Stimulated activated CD4-positive, alpha-beta T cell treated with anti-CD3 and anti-CD28 coated beads, Interleukin-12 subunit alpha, Interleukin-12 subunit beta, amount 100 ng/mL, for 24 hours (primary cell): ENCODE measurements around the gene MAT2A.

Experiments
- DNase-seq, 2 experiments: peaks; one replicate each; pipeline ENCODE4 v3.0.0-alpha.2; 2020; ENCODE audit warnings: low read depth in 2 of 2

MAT2A gene

DNA sequence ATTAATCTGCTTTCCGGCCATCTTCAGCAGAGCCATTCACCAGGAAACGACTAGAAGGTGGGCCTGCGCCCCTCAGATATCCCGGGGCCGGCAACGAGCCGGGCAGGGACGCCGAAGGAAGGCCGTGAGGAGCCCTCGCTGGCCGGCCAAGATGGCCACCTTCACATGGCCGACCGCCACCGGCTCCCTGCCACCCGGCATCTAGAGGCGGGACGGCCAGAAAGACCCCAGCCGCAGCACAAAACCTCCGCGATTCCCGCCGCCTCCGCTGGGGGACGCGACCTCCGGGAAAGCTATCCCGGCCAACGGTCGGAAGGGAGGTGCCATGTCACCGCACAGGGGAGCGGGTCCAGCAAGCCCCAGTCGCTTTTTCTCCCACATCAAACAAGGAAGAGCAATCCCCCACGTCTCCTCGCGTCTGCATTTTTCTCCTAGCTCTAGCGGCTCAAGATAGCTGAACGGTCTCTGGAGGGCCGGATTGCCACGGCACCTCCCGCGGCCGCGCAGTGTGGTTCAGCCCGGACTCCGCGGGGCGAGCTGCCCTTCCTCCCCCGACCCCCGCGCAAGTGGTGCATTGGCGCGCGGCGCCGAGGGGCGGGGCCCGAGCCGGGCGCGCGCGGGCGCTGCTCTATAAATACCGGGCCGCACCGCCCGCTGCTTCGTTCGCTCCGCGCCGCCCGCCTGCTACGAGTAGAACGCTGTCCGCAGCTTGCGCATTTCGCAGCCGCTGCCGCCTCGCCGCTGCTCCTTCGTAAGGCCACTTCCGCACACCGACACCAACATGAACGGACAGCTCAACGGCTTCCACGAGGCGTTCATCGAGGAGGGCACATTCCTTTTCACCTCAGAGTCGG lies at the start of gene MAT2A:
Gene MAT2A (plus strand): TSS at position 662 of the 854 bp plus-strand sequence. CDS start 120 bp downstream, at position 782.
- DNase-seq: peak; percentile 83 to 92

DNA sequence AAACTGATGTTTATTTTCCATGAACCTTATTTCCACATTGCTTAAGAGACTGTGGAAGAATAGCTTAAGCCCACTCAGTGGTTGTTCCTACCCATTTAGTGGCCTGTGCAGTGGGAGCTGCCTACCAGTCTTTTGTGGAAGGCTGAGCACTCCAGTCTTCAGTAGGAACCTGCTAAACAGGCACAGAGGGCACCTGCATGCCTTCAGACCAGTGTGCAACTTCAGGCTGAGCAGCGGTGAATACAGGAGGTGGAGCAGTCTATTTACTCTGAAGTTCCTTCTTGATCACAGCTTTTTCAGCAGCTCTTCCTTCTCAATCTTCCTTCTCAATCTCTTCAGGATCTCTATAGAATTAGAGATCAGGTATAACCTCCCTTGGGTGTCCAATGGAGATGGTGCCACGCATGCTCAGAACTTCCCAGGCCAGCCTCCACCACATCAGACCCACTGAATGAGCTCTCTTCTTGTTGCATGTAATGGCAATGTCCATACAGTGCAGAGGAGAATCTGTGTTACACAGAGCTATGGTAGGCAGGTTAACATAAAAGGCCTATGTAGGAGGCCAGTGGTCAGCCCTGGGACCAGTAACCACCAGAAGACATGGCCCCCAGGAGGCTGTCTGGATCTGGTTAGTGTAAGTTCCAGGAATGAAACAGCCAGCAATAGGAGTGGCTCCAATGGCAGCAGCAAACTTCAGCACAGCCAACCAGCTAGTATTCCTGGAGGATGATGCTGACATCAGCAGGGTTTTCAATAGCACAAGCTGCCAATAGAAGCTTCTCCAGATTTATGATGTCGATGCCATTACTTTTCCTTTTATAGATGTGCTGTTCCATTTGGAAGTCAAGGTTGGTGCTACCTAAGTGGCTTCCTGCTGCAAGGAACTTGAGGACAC lies 47.9 kb upstream of the MAT2A start:
- DNase-seq: no peak

DNA sequence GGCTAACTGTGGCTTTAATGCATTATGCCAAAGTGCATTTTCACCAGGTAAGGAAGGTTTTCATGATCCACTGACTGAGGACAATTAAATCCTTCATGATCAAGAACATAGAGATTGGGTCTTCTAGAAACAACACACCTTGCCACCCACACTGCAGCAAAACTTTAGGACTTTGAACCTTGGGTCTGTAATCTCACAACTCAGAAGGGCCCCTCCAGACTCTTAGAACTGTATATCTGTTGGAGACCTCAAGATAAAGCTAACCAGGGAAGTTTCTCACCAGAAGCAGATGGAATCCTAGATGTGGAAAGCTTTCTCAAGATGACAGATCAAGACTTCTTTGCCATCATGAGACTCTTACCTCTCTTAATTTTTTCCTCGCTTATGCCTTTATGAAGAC lies 42.5 kb upstream of the MAT2A start:
- DNase-seq: no peak

DNA sequence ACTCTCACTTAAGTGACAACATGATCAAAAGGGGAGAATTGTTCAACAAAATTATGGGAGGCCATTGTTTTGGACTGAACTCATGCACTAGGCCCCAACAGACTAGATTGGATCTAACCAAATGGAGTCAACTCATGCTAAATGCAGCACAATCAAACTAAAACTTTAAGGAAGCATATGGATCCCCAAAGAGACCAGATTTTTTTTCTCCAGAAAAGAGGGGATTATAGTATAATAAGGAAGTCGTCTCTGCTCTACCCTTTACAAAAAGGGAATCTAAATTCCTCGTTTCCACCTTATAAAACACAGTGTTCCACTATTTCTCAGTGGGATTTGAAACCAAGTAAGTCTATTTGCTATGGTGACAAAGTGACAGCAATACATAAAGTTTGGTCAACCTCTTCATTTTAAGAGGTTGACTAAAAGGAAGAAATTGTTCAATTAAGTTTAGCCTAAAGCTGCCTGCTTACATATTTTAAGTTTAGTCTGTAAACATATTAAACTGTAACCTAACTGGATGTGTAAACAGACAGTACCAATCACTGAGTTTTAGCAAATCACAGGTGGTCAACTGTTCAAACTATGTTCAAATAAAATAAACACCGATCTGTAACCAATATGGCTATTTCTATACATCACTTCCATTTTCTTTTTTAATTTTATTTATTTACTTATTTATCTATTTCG lies 40.9 kb upstream of the MAT2A start:
- DNase-seq: no peak

DNA sequence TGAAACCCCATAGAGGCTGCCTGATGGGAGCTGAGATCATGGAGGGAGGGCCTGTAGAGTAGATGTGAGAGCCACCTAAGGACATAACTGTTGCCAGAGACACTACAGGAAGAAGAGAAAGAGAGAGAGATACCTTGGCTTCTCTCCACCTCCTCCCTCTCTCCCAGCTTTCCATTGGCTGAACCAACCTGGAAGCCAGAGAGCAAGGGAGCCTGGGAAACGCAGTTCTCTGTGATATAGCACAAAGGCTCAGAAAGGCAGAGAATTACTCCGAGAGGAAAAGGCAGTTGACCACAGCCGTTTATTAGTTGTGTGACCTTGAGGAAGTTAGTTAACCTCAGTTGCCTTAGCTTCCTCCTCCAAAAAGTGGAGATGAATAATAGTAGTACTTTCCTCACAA lies 37.7 kb upstream of the MAT2A start:
- no peak for DNase-seq

DNA sequence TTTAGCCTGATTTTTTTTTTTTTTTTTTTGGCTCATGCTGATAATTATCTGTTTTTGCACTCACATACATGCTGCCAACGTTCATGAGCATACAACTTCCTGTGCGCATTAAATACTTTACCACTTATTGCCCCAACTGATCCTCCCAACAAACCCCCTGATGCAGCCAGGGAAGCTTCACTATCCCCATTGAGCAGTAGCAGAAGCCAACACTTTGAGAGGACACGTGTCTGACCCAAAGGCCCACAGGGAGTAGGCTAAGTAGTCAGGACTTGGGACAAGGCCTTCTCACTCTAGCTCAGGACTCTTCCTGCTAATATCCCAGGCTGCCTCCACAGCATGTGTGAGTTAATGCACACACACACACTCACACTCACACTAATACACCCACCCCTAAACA lies 36.2 kb upstream of the MAT2A start:
- DNase-seq: no peak

DNA sequence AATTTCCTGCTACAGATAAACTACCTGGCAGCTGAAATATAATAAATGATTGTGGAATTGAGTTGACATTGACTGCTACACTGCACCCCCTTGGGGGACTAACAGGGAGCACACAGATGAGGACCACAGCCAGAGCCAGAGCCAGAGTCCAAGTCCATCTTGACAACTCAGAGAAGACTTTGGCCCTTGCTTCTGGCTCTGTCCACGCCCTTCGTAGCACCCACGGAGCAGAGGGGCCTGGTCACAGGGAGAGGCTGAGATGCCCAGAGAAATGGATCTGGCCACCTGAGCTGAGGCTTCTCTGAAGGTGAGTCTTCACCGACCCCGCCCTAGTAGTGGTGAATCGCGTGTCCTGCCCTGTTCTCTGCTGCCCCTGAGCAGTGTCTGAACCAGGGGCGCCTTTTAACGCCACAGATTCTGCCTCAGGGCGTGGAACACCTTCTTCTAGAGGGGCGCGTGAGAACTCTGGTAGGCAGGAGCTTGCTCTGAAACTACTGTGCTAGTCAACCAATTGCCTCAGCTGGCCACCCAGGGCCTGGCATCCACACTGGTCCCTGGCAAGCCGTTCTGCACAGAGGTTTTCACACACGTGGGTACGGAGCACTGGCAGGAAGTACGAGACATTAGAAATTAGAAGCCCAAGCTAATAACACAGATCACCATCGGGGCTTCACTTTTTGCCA lies 35.7 kb upstream of the MAT2A start:
- no peak for DNase-seq

DNA sequence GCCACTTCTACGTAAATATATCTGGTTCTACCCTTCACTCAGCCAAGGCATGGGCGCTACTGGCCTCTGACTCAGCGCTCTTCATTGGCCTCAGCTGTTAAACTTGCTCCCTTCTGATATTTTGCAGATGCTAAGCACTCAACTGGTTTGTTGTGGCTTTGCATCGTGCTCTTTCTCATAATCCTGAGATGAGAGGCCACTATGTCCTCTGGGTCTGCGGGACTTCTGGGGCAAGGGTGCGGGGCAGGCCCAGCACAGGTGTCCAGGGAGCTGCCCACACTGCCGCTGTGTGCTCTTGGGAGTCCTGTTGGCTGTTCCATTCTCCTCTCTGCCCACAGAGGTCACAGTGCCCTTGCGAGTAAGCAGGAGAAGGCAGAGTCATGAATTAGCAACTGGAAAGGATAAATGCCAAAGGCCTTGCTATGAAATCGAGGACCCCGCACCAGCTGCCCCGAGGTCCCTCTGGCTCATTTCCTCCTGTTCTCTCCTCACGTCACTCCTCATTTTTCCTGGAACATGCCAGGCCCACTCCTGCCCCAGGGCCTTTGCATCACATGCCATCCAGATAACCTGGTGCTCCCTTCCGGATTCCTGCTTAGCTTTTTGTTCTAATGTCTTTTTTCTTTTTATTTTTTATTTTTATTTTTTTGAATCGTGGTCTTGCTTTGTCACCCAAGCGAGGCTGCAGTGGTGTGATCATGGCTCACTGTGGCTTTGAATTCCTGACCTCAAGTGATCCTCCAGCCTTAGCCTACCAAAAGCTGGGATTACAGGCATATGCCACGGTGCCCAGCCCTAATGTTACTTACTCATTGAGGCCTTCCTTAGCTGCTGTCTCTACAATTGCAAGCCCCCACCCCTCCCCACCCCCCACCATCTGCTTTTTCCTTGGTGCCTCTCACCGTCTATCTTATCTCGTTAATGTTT lies 34.9 kb upstream of the MAT2A start:
- no peak for DNase-seq

DNA sequence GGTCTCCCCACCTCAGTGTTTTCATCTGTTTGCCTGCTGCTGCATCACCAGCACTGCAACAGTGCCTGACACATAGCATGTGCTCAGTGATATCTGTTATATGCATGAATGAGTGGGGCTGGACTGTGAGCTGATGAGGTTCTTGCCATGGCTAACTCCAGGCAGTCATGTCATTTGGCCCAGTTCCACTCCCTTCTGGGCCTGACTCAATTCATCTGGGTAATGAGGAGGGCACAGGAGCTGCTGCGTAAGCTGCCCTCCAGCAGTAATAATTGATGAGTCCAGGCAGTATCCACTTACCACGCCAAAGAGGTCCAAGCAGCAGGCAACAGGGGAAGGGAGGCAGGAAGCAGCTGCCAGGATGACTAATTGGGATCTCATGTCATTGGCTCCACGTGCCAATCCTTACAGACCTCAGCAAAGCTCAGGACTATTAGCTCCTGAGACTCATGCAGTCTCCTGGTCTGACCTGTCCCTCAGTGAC lies 34.1 kb upstream of the MAT2A start:
- DNase-seq: no peak

DNA sequence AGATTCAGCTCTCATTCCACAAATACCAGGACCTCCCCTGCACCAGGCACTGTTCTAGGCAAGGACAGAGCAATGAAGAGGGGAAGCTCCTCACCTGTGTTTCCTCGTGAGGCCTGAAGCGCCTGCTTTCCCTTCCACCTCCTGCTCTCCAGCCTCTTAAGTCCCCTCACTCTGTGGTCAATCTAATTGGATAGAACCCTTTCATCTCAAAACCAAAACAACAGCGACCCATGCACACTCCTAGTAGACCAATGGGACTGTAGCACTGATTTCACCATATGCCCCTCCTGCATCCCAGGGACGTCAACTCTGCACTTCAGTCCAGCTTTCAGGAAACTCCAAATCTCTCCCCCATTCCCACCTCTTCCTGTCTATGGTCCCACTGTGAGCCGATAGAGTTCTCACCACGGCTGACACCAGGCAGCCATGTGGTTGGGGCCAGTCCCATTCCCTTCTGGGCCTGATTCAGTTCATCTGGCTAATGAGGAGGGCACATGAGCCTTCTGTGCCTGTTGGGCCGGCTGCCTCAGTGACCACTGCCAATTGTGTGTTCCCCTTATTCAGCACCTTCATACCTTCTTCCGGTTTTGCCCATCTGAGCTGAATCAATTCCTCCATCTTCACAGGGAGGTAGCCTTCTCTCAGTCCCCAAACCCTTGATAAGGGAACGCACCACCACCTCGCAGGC lies 33.3 kb upstream of the MAT2A start:
- DNase-seq: no peak

DNA sequence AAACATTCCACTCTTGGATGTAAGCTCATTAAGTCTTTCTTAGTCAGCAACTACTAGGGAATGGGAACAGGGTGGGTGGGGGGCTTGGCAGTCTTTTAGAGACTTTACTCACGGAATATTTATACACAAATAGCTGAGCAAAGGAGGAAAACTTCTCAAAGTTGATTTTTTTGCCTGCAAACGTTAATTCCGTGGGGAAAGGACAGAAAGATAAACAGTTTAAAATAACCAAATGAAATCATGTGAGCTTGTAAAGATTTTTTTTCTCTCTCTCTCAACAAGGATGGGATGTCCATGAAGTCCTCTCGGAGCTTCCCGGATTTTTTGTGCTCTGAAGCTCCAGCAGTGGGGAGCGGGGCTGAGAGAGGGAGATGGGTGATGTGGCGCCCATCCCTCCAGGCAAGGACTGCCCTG lies 32.2 kb upstream of the MAT2A start:
- no peak for DNase-seq

DNA sequence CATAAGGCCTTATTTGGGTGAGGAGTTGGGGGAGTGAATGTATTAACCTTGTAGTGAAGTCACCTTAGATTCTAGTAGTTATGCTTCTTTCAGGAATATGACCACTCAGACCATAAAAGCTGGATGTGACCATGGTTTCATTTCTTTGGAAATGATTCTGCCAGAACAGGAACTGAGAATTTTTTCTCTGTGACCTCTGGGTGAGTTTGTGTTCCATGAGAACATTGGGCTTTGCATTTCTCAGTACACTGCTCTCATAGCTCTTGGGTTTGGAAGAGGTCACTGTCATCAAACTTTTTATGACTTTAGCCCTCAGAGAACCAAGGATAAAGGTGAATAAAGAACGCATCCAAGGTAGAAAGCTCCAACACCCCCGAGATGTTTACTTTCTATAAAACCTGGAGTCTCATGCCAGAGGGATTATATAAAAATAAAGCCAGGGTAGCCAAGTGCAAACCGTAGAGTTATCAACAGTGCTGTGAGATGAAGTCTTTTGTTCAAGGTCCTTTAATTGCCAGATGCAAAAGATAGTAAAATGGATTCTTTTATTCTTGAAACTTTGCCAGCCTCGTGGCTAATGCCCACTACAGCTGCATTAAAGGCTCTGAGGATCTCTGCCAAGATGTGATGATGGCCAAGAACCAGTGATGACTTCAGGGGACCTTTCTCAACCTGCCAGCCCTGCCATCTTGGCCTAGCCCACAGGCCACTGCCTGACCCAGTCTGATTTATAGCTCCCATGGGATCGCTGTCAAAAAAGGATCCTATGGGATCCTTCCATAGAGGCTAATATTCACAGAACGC lies 27.8 kb upstream of the MAT2A start:
- no peak for DNase-seq

DNA sequence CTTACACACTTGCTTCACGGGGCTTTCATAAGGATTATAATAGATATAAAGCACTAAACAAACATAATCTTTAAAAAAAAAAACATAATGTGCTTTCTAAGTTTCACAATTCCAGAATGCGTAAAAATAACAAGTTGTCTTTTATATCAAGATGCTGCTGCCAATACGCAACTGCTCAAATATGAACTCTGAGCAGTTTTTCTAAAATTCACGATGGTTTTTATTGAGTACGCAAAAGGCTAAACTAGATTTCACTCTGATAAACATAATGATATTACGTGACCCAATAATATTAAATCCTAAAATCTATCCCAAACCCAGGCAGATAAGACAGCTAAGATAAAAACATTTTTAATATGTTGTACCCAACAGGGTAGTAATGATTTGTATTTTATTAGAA lies 24.6 kb upstream of the MAT2A start:
- DNase-seq: no peak

DNA sequence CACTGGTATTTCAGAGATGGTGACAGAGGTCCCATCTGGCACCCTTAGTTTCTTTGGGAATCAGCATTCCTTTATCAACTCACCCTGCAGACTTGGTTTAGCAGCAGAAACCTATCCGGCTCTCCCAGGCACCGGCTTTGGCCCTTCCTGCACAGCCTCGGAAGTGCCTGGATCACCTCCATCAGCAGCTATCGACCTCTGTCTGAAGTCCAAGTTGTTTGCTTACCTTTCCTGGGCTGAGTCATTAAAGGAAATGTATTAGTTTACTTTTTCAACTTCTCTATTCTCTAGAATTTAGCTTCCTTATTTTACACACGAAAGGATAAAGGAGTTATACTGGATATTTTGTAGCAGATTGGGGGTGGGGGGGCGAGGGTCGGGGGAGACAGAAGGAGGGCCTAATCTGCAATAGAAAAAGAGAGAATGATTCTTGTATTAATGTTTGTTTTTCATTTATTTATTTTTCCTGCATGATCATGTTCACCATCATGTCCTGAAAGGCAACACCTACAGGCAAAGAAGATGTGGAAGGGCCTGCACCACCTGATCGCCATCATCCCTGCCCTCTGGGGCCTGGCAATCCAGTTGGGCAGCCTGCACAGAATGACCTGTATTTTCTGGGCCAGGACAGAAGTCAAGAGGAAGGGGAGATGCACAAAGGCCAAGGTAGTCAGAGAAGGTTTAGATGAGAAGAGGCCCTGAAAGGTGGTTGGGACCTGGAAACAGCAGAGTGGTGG lies 22.1 kb upstream of the MAT2A start:
- DNase-seq: no peak

DNA sequence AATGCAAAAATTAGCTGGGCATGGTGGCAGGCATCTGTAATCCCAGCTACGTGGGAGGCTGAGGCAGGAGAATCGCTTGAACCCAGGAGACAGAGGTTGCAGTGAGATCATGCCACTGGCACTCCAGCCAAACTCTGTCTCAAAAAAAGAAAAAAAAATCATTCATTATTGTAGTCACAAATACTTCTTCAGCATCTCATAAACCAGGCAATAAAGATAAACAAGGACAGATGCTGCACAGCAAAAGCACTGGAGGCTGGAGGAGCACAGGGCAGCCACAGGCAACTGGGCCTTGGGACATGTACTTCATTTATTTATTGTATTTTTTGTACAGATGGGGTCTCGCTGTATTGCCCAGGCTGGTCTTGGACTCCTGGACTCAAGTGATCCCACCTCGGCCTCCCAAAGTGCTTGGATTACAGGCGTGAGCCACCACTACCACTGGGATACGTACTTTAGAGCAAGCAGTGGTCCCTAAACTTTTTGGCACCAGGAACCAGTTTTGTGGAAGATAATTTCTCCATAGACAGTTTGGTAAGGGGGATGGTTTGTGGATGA lies 16.8 kb upstream of the MAT2A start:
- DNase-seq: no peak

DNA sequence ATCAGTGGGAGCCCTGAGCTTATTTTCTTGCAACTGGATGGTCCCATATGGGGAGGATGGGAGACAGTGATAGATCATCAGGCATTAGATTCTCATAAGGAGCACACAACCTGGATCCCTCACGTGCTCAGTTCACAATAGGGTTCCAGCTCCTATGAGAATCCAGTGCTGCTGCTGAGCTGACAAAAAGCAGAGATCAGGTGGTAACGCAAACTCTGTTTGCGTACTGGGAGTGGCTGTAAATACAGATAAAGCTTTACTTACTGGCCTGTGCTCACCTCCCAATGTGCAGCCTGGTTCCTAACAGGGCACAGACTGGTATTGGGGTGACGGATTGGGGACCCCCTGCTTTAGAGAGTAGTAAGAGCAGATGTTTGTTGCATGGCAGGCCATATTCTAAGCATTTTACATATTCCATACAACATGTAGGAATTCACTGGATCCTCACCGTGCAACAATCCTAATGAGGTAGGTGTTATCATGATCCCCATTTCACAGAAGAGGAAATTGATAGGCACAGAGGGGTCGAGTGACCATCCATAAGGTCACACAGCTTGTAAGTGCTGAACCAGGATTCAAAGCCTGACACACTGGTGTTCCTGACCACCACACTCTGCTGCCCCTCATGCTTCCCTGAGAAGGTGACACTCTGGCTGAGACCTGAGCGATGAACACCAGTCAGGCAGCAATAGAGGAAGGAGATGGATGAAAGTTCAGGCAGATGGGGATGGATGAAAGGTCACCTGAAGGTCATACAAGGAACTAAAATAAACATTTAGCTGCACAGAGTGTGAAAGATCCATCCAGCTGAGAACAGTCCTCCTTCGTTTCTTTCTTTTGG lies 15.7 kb upstream of the MAT2A start:
- DNase-seq: no peak

DNA sequence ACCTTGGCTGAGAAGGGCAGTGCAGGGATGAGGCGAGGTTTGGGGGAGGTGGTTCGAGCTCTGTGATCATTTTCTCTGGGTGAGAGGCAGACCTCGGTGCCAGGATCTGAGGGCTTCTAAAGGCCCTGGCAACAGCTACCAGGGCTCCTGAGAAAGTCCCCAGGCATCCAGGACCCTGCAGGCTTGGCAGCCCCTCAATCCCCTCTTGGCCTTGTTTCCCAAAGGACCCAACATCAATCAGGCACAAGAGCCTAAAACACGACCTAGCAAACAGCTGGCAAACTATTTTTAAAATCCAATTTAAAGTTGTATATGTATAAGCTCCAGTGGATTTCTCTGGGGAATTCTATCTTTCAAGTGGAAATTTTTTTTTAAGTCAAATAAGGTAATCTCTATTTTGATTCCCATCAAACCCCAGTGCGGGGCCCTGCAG lies 15.0 kb upstream of the MAT2A start:
- no peak for DNase-seq
